Liver (tissue), 9 donors: Measurements from ENCODE around the gene KCNMA1. TPM values are rescaled to one million over a fixed set of nuclear protein-coding genes. Genes with fewer than 3 reads are reported as not detected.

ENCODE experiments used
- DNase-seq: peaks from one replicate; pipeline ENCODE4 v3.0.0-alpha.2; 2017; ENCODE audit warnings: low spot score
- H3K27ac ChIP-seq, 2 donors: one replicate each; pipeline ENCODE4 v1.7.0; 2013; ENCODE audit warnings: inconsistent platforms in 2 of 2, low read length in 2 of 2, control low read depth in 1 of 2, low read depth in 1 of 2, mild to moderate bottlenecking in 1 of 2
- H3K27me3 ChIP-seq, 4 donors: one replicate each; pipeline versions ENCODE4 v1.6.1 to v1.7.0; 2013; ENCODE audit warnings: low read length in 3 of 4, inconsistent platforms in 1 of 4, mild to moderate bottlenecking in 1 of 4, moderate library complexity in 1 of 4; ENCODE audit not compliant: control insufficient read depth in 4 of 4, insufficient read depth in 4 of 4
- H3K36me3 ChIP-seq, 4 donors: one replicate each; pipeline versions ENCODE4 v1.6.1 to v1.7.0; 2013; ENCODE audit warnings: low read length in 3 of 4, mild to moderate bottlenecking in 3 of 4, low read depth in 1 of 4, moderate library complexity in 1 of 4; ENCODE audit not compliant: control insufficient read depth in 4 of 4, insufficient read depth in 3 of 4
- H3K4me1 ChIP-seq, 4 donors: one replicate each; pipeline versions ENCODE4 v1.6.1 to v1.7.0; 2013; ENCODE audit warnings: low read length in 3 of 4, mild to moderate bottlenecking in 3 of 4, moderate library complexity in 1 of 4; ENCODE audit not compliant: control insufficient read depth in 4 of 4, insufficient read depth in 4 of 4
- H3K4me3 ChIP-seq, 3 donors: one replicate each; pipeline versions ENCODE4 v1.6.1 to v1.7.0; 2013; ENCODE audit warnings: low read length in 3 of 3, control low read depth in 1 of 3, low read depth in 1 of 3, mild to moderate bottlenecking in 1 of 3
- H3K9ac ChIP-seq, 2 donors: one replicate each; pipeline ENCODE4 v1.7.0; 2013; ENCODE audit warnings: low read length in 2 of 2, mild to moderate bottlenecking in 2 of 2, moderate library complexity in 2 of 2, control low read depth in 1 of 2, low read depth in 1 of 2
- H3K9me3 ChIP-seq, 4 donors: one replicate each; pipeline versions ENCODE4 v1.6.1 to v1.7.0; 2013; ENCODE audit warnings: low read length in 3 of 4; ENCODE audit not compliant: control insufficient read depth in 4 of 4
- EGR1 ChIP-seq, 2 donors: IDR thresholded peaks; 2 replicates each; pipeline ENCODE4 v1.6.1; 2016 to 2018; ENCODE audit warnings: antibody characterized with exemption in 2 of 2, low read depth in 2 of 2
- FOXA2 ChIP-seq: IDR thresholded peaks from 2 replicates; pipeline ENCODE4 v1.6.1; 2016; ENCODE audit warnings: antibody characterized with exemption
- GABPA ChIP-seq, 2 donors: IDR thresholded peaks in 1 of 2; conservative IDR thresholded peaks in 1 of 2; 2 replicates each; pipeline ENCODE4 v1.6.1; 2016; ENCODE audit warnings: antibody characterized with exemption in 2 of 2, mild to moderate bottlenecking in 1 of 2, moderate library complexity in 1 of 2
- HNF4A ChIP-seq, 2 donors: conservative IDR thresholded peaks; 2 replicates each; pipeline ENCODE4 v1.6.1; 2016; ENCODE audit warnings: antibody characterized with exemption in 2 of 2, mild to moderate bottlenecking in 2 of 2
- JUND ChIP-seq, 2 donors: IDR thresholded peaks; 2 replicates each; pipeline ENCODE4 v1.6.1; 2016; ENCODE audit warnings: antibody characterized with exemption in 2 of 2
- NR2F2 ChIP-seq: IDR thresholded peaks from 2 replicates; pipeline ENCODE4 v1.6.1; 2016; ENCODE audit warnings: antibody characterized with exemption
- RXRA ChIP-seq, 2 donors: IDR thresholded peaks; 2 replicates each; pipeline ENCODE4 v1.6.1; 2017 to 2018; ENCODE audit warnings: antibody characterized with exemption in 2 of 2, mild to moderate bottlenecking in 1 of 2
- SP1 ChIP-seq: IDR thresholded peaks from 2 replicates; pipeline ENCODE4 v1.6.1; 2018; ENCODE audit warnings: antibody characterized with exemption, mild to moderate bottlenecking
- TAF1 ChIP-seq: conservative IDR thresholded peaks from 2 replicates; pipeline ENCODE4 v1.6.1; 2016; ENCODE audit warnings: antibody characterized with exemption, mild to moderate bottlenecking
- WGBS: extraction: QIAGEN DNeasy Blood & Tissue Kit; methylation state at CpG from one replicate; pipeline ENCODE4 v1.1.7; 2013; 5-methylcytosine and 5-hydroxymethylcytosine counted together
- polyA plus RNA-seq, 2 donors: library from polyadenylated mRNA; stranded (reverse) in 1 of 2; unstranded in 1 of 2; fragments of 200-250 nt in 1 of 2; fragments of >200 nt in 1 of 2; fragmentation: Nextera tagmentation in 1 of 2; extraction: Ambion mirVana in 1 of 2; gene quantifications; one replicate each; pipeline versions ENCODE4 v1.2.1 to v1.2.3, GENCODE V29; 2013 to 2015
- total RNA-seq, 2 donors: library from RNA; depleted of rRNA; stranded (reverse); fragments of >200 nt; gene quantifications; one replicate each; pipeline ENCODE4 v1.2.3, GENCODE V29; 2014
- TF ChIP-seq, protein P1 (sequence below): IDR thresholded peaks from 2 replicates; pipeline ENCODE4 v1.6.1; 2016; ENCODE audit warnings: antibody characterized with exemption, mild to moderate bottlenecking
- TF ChIP-seq, protein P2 (sequence below): IDR thresholded peaks from 2 replicates; pipeline ENCODE4 v1.6.1; 2016; ENCODE audit warnings: antibody characterized with exemption
- TF ChIP-seq, protein P3 (sequence below): fragments of 150-350 bp; IDR thresholded peaks from 2 replicates; pipeline ENCODE4 v1.5.1; 2017; ENCODE audit warnings: improper control_type of control experiment, low read depth, low read length; ENCODE audit not compliant: missing input control
- TF ChIP-seq, protein P4 (sequence below): IDR thresholded peaks from 2 replicates; pipeline ENCODE4 v1.6.1; 2016; ENCODE audit warnings: antibody characterized with exemption
- TF ChIP-seq, protein P5 (sequence below): IDR thresholded peaks from 2 replicates; pipeline ENCODE4 v1.6.1; 2016; ENCODE audit warnings: antibody characterized with exemption
- donor health status: healthy.
- donor health status: healthy.
- donor health status: healthy.
- donor health status: healthy.
- donor health status: healthy.

KCNMA1 gene
- total and polyA plus RNA-seq, 4 donors, result 2.5 to 9.7 (median 4.7) TPM

DNA sequence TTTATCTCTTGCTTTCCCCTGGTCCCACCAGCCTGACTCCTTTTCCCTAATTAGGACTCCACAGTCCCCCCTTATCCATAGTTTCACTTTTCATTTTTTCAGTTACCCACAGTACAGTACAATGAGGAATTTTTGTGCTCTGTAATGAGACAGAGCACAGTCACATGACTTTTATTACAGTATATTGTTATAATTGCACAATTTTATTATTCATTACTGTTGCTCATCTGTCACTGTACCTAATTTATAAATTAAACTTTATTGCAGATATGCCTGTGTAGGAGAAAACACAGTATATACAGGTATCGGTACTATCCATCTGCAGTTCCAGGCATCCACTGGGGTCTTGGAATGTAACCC, 125.4 kb downstream of the KCNMA1 start (continued):
- TF ChIP-seq, protein P1, sequence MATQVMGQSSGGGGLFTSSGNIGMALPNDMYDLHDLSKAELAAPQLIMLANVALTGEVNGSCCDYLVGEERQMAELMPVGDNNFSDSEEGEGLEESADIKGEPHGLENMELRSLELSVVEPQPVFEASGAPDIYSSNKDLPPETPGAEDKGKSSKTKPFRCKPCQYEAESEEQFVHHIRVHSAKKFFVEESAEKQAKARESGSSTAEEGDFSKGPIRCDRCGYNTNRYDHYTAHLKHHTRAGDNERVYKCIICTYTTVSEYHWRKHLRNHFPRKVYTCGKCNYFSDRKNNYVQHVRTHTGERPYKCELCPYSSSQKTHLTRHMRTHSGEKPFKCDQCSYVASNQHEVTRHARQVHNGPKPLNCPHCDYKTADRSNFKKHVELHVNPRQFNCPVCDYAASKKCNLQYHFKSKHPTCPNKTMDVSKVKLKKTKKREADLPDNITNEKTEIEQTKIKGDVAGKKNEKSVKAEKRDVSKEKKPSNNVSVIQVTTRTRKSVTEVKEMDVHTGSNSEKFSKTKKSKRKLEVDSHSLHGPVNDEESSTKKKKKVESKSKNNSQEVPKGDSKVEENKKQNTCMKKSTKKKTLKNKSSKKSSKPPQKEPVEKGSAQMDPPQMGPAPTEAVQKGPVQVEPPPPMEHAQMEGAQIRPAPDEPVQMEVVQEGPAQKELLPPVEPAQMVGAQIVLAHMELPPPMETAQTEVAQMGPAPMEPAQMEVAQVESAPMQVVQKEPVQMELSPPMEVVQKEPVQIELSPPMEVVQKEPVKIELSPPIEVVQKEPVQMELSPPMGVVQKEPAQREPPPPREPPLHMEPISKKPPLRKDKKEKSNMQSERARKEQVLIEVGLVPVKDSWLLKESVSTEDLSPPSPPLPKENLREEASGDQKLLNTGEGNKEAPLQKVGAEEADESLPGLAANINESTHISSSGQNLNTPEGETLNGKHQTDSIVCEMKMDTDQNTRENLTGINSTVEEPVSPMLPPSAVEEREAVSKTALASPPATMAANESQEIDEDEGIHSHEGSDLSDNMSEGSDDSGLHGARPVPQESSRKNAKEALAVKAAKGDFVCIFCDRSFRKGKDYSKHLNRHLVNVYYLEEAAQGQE, result no peak
- no peak for TF ChIP-seq TAF1

DNA sequence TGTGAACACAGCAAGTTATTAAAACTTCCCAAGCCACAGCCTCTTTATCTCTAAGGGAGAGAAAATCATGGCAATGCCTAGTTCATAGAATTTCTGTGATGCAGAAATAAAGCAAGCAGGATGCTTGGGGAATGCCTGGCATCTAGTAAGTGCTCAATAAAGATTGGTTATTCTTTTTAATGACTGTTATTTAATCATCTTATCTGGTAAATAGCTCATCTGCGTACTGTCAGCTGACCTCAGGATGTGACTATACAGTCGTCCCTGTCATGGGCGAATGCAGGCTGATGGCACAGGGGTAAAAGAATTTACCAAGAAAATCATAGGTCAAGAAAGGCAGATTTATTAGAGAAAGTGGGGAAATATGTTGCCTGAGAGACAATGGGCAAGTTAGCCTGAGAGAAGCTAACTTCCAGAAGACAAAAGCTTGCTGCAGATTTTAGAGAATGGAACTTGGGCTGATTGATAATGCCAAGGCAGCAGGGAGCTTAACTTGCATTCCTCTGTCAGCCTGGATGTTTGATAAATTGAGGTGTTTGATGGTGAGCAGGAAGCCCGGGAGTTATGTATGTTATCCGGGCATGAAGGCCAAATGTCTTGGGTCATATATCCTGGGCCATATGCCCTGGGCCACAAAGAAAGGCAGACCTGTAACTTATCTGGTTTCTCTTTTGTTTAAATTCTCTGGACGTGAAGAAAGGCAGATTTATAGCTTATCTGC, 126.0 kb downstream of the KCNMA1 start:
- Histone ChIP-seq H3K36me3 (no peaks in the 10 kb centered on the region), H3K27me3 (no peaks in the 10 kb centered on the region), H3K27ac (no peak overlapping the region), H3K9ac (no peak overlapping the region), H3K9me3 (no peaks in the 10 kb centered on the region), H3K4me1 (no peaks in the 10 kb centered on the region), H3K4me3 (no peak overlapping the region)
- no peak for DNase-seq
- WGBS, result 83% methylated on average over 6 of the region's 6 CpGs
- TF ChIP-seq GABPA (IDR thresholded peaks at IDR 0.05 in 1 of 2, conservative IDR thresholded peaks at IDR 0.05 in 1 of 2), result no peak
- no peak for TF ChIP-seq RXRA (IDR thresholded peaks at IDR 0.05)
- TF ChIP-seq, protein P2, sequence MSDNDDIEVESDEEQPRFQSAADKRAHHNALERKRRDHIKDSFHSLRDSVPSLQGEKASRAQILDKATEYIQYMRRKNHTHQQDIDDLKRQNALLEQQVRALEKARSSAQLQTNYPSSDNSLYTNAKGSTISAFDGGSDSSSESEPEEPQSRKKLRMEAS, result no peak
- TF ChIP-seq, protein P3, sequence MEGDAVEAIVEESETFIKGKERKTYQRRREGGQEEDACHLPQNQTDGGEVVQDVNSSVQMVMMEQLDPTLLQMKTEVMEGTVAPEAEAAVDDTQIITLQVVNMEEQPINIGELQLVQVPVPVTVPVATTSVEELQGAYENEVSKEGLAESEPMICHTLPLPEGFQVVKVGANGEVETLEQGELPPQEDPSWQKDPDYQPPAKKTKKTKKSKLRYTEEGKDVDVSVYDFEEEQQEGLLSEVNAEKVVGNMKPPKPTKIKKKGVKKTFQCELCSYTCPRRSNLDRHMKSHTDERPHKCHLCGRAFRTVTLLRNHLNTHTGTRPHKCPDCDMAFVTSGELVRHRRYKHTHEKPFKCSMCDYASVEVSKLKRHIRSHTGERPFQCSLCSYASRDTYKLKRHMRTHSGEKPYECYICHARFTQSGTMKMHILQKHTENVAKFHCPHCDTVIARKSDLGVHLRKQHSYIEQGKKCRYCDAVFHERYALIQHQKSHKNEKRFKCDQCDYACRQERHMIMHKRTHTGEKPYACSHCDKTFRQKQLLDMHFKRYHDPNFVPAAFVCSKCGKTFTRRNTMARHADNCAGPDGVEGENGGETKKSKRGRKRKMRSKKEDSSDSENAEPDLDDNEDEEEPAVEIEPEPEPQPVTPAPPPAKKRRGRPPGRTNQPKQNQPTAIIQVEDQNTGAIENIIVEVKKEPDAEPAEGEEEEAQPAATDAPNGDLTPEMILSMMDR, result no peak
- no peak for TF ChIP-seq SP1
- TF ChIP-seq TAF1, result no peak

DNA sequence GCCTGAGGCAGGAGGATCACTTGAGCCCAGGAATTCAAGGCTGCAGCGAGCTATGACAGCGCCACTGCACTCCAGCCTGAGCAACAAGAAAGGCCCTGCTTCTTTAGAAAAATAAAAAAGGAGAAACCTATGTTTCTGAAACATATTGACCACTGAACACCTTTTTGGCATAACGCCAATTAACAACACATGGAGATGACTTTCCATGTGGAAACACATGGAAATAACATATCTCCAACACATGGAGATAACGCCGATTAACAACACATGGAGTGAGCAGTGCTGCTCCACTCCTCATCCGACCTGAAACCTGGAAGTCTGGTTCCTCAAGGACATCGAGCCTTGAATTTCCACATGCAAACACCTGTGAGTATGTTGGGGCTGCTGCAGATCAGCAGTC, 126.9 kb downstream of the KCNMA1 start:
- WGBS, result 89% methylated on average over 7 of the region's 7 CpGs
- Histone ChIP-seq H3K4me1 (no peaks in the 10 kb centered on the region), H3K27ac (no peak overlapping the region), H3K4me3 (no peak overlapping the region), H3K27me3 (no peaks in the 10 kb centered on the region), H3K9me3 (no peaks in the 10 kb centered on the region), H3K36me3 (no peaks in the 10 kb centered on the region), H3K9ac (no peak overlapping the region)
- no peak for DNase-seq
- TF ChIP-seq GABPA (IDR thresholded peaks at IDR 0.05 in 1 of 2, conservative IDR thresholded peaks at IDR 0.05 in 1 of 2) (no peak), NR2F2 (no peak), EGR1 (IDR thresholded peaks at IDR 0.05; ENCODE audit: low read depth in 2 of 2) (no peak), TAF1 (no peak), FOXA2 (no peak), HNF4A (conservative IDR thresholded peaks at IDR 0.05) (no peak), JUND (IDR thresholded peaks at IDR 0.05) (no peak)
- TF ChIP-seq, protein P4, sequence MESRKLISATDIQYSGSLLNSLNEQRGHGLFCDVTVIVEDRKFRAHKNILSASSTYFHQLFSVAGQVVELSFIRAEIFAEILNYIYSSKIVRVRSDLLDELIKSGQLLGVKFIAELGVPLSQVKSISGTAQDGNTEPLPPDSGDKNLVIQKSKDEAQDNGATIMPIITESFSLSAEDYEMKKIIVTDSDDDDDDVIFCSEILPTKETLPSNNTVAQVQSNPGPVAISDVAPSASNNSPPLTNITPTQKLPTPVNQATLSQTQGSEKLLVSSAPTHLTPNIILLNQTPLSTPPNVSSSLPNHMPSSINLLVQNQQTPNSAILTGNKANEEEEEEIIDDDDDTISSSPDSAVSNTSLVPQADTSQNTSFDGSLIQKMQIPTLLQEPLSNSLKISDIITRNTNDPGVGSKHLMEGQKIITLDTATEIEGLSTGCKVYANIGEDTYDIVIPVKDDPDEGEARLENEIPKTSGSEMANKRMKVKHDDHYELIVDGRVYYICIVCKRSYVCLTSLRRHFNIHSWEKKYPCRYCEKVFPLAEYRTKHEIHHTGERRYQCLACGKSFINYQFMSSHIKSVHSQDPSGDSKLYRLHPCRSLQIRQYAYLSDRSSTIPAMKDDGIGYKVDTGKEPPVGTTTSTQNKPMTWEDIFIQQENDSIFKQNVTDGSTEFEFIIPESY, result no peak
- TF ChIP-seq, protein P5, sequence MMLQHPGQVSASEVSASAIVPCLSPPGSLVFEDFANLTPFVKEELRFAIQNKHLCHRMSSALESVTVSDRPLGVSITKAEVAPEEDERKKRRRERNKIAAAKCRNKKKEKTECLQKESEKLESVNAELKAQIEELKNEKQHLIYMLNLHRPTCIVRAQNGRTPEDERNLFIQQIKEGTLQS, result no peak
